ENCODE results near the gene RECK. TPM values are rescaled to one million over a fixed set of nuclear protein-coding genes. Genes with fewer than 3 reads are reported as not detected.
A peak's percentile ranks its signal among the peaks of the same experiment; 100 is the strongest.

RECK gene
- total RNA-seq, 2 experiments from 2014 or later: 9.3 to 9.8 TPM

DNA sequence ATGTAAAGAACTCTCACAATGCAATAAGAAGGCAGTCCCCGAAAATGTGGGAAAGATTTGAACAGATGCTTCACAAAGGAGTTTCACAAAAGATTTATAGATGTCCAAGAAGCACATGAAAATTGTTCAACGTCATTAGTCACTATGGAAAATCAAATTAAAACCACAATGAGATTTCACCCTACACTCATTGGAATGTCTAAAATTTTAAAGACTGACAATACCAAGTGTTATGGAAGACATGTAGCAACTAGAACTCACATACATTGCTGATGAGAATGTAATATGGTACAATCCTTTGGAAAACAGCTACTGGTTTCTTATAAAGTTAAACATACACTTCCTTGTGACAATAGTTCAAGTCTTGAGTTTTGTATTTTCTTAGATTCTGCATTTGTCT lies 11.0 kb upstream of the RECK start:
- peaks cover 4% of the 10 kb centered on the region for H3K27me3 Mint-ChIP-seq
- no peaks in the 10 kb centered on the region for H3K36me3 ChIP-seq (ENCODE audit: insufficient read depth, low read length)
- no peak for TF ChIP-seq CTCF (IDR thresholded peaks at IDR 0.05)
- no peaks in the 10 kb centered on the region for H3K4me1 Mint-ChIP-seq (ENCODE audit: low read depth)
- H3K9me3 Mint-ChIP-seq: no peaks in the 10 kb centered on the region
- DNase-seq: no peak
- no peaks in the 10 kb centered on the region for H3K9me3 ChIP-seq (ENCODE audit: control insufficient read depth in 1 of 2, insufficient read depth in 1 of 2, low read length in 2 of 2)
- peaks cover 4% of the 10 kb centered on the region for H3K4me1 ChIP-seq (ENCODE audit: insufficient read depth, low read length)
- H3K27ac Mint-ChIP-seq: no peak overlapping the region
- no peak overlapping the region for H3K27ac ChIP-seq (ENCODE audit: low read depth in 1 of 2, low read length in 2 of 2)
- no peaks in the 10 kb centered on the region for H3K27me3 ChIP-seq (ENCODE audit: control insufficient read depth in 1 of 2, insufficient read depth in 2 of 2, low read length in 2 of 2)
- no peak for ATAC-seq (ENCODE audit: poor library complexity)
- no peak overlapping the region for H3K4me3 Mint-ChIP-seq
- no peak overlapping the region for H3K4me3 ChIP-seq (ENCODE audit: low read length)
- no peaks in the 10 kb centered on the region for H3K36me3 Mint-ChIP-seq (ENCODE audit: low read depth)
- intact Hi-C loops (cut with DNase I, micrococcal nuclease): no loop called here
- ChIA-PET POLR2A (no interaction called here), CTCF (no interaction called here)

- CTCF ChIA-PET: interaction anchor here (1.1 kb wide), 1 partner anchor 8 kb away, joined by 3 read pairs; no protein-coding TSS in a partner anchor
- Histone ChIP-seq H3K36me3 (ENCODE audit: insufficient read depth, low read length) (no peaks in the 10 kb centered on the region), H3K27me3 (ENCODE audit: control insufficient read depth in 1 of 2, insufficient read depth in 2 of 2, low read length in 2 of 2) (no peaks in the 10 kb centered on the region), H3K4me3 (ENCODE audit: low read length) (no peak overlapping the region), H3K4me1 (ENCODE audit: insufficient read depth, low read length) (no peaks in the 10 kb centered on the region), H3K27ac (ENCODE audit: low read depth in 1 of 2, low read length in 2 of 2) (no peak overlapping the region), H3K9me3 (ENCODE audit: control insufficient read depth in 1 of 2, insufficient read depth in 1 of 2, low read length in 2 of 2) (no peaks in the 10 kb centered on the region)
- no peak for TF ChIP-seq CTCF (IDR thresholded peaks at IDR 0.05)
- Mint-ChIP-seq H3K36me3 (ENCODE audit: low read depth) (no peaks in the 10 kb centered on the region), H3K27ac (no peak overlapping the region), H3K27me3 (no peaks in the 10 kb centered on the region), H3K4me3 (no peak overlapping the region), H3K9me3 (no peaks in the 10 kb centered on the region), H3K4me1 (ENCODE audit: low read depth) (no peaks in the 10 kb centered on the region)
- intact Hi-C loops (cut with DNase I, micrococcal nuclease): no loop called here
- DNase-seq (no peak), ATAC-seq (ENCODE audit: poor library complexity) (no peak)
- POLR2A ChIA-PET: no interaction called here
Measured at GRCh38 chr9:36029202-36029601, 7.5 kb upstream of the RECK start.

GRCh38 chr9:36029765-36030528 lies 6.8 kb upstream of the RECK start:
- TF ChIP-seq CTCF (IDR thresholded peaks at IDR 0.05): no peak
- H3K27ac ChIP-seq (ENCODE audit: low read depth in 1 of 2, low read length in 2 of 2): no peak overlapping the region
- H3K4me3 ChIP-seq (ENCODE audit: low read length): no peak overlapping the region
- no peaks in the 10 kb centered on the region for H3K4me1 ChIP-seq (ENCODE audit: insufficient read depth, low read length)
- CTCF ChIA-PET: interaction anchor here (1.1 kb wide), 1 partner anchor 9 kb away, joined by 3 read pairs; no protein-coding TSS in a partner anchor
- no peaks in the 10 kb centered on the region for H3K27me3 ChIP-seq (ENCODE audit: control insufficient read depth in 1 of 2, insufficient read depth in 2 of 2, low read length in 2 of 2)
- intact Hi-C loops (cut with DNase I, micrococcal nuclease): no loop called here
- no peaks in the 10 kb centered on the region for H3K27me3 Mint-ChIP-seq
- no peak overlapping the region for H3K4me3 Mint-ChIP-seq
- H3K9me3 ChIP-seq (ENCODE audit: control insufficient read depth in 1 of 2, insufficient read depth in 1 of 2, low read length in 2 of 2): no peaks in the 10 kb centered on the region
- no peaks in the 10 kb centered on the region for H3K36me3 ChIP-seq (ENCODE audit: insufficient read depth, low read length)
- no peak overlapping the region for H3K27ac Mint-ChIP-seq
- DNase-seq: peak in 2 of 14 experiments; percentile 35 to 48
- H3K4me1 Mint-ChIP-seq (ENCODE audit: low read depth): no peaks in the 10 kb centered on the region
- ATAC-seq (ENCODE audit: poor library complexity): no peak
- no peaks in the 10 kb centered on the region for H3K9me3 Mint-ChIP-seq
- H3K36me3 Mint-ChIP-seq (ENCODE audit: low read depth): no peaks in the 10 kb centered on the region
- POLR2A ChIA-PET: no interaction called here
